Right cardiac atrium (tissue), 5 donors: ENCODE results near the gene STEAP1. TPM values are rescaled to one million over a fixed set of nuclear protein-coding genes. Genes with fewer than 3 reads are reported as not detected.
"Not testable (repeated sequence)": the region's sequence is repeated elsewhere in the genome, so short reads cannot be mapped to it uniquely, and the experiment has no call there.

ENCODE experiments used
- ATAC-seq, 2 donors: fragments of 200-7000 bp; cut with Tn5 transposase; one replicate each; pipeline versions ENCODE4 v1.8.0 to v1.9.1; 2020; ENCODE audit warnings: moderate library complexity in 2 of 2, mild to moderate bottlenecking in 1 of 2
- DNase-seq, 3 donors: peaks; one replicate each; pipeline ENCODE4 v3.0.0-alpha.2; 2020
- H3K27ac ChIP-seq: one replicate; pipeline ENCODE4 v1.5.1; 2013; ENCODE audit warnings: mild to moderate bottlenecking, low read length, control low read depth, moderate library complexity
- H3K27me3 ChIP-seq: one replicate; pipeline ENCODE4 v1.6.1; 2013; ENCODE audit not compliant: control insufficient read depth, insufficient read depth
- H3K4me1 ChIP-seq: one replicate; pipeline ENCODE4 v1.6.1; 2013; ENCODE audit warnings: low read length; ENCODE audit not compliant: control insufficient read depth, insufficient read depth
- H3K4me3 ChIP-seq: one replicate; pipeline ENCODE4 v1.5.1; 2013; ENCODE audit warnings: low read length, control low read depth
- H3K9me3 ChIP-seq: one replicate; pipeline ENCODE4 v1.6.1; 2013; ENCODE audit warnings: low read length; ENCODE audit not compliant: control insufficient read depth
- WGBS: extraction: QIAGEN DNeasy Blood & Tissue Kit; methylation state at CpG from one replicate; pipeline ENCODE4 v1.1.7; 2013; 5-methylcytosine and 5-hydroxymethylcytosine counted together
- intact Hi-C, 4 donors: fragments of 100-400 bp; cut with DNase I; formaldehyde crosslinking; loops; one replicate each; pipeline versions ENCODE4 v1.11.0 to v1.14.0; 2022 to 2023
- polyA plus RNA-seq: library from polyadenylated mRNA; stranded (reverse); fragments of 200-250 nt; gene quantifications from one replicate; pipeline ENCODE4 v1.2.3, GENCODE V29; 2013
- total RNA-seq, 4 donors: library from RNA; stranded (reverse); fragmentation: NEBNext Ultra II Directional; extraction: Animal tissue kit (Norgen Biotek cat#: 25700); gene quantifications; one replicate each; pipeline ENCODE4 v1.2.1, GENCODE V29; 2021
- donor health status: healthy with polysubstance abuse.
- donor health status: DM: no; HTN: yes; CAD: no.
- donor health status: DM: no; HTN: no; CAD: no.
- donor health status: DM: no; HTN: yes; CAD: no; lungs with severe emphysema.
- donor health status: DM: yes; HTN: yes; CAD: no.

STEAP1 gene
- total and polyA plus RNA-seq, 5 donors: 1.5 to 7.8 (median 2.2) TPM

- 29% methylated on average over 9 of the region's 9 CpGs for WGBS
- not testable (repeated sequence) for H3K4me1 ChIP-seq, H3K4me3 ChIP-seq, H3K27me3 ChIP-seq, H3K27ac ChIP-seq, H3K9me3 ChIP-seq, DNase-seq, ATAC-seq
- intact Hi-C loops: loop anchor here (5.0 to 10.0 kb wide), 5 partner anchors 92 to 272 kb away; partner anchors contain the start of gene CFAP69 (in 1 of the 4)
Observed at GRCh38 chr7:90152642-90153253, 1.5 kb upstream of the STEAP1 start.

- 80% methylated on average over 4 of the region's 4 CpGs for WGBS
- ATAC-seq (no peak), DNase-seq (no peak)
- no peaks in the 10 kb centered on the region for H3K27me3 ChIP-seq
- no peak overlapping the region for H3K4me3 ChIP-seq
- intact Hi-C loops: loop anchor here (10.0 kb wide), 4 partner anchors 90 to 270 kb away; partner anchors contain the start of gene CFAP69 (in 1 of the 4)
- H3K9me3 ChIP-seq: no peaks in the 10 kb centered on the region
- no peaks in the 10 kb centered on the region for H3K4me1 ChIP-seq
- H3K27ac ChIP-seq: no peak overlapping the region
Observed at GRCh38 chr7:90155206-90155605, 937 bp downstream of the STEAP1 start.

- not testable (repeated sequence) for DNase-seq, H3K9me3 ChIP-seq, H3K27me3 ChIP-seq, H3K4me3 ChIP-seq, H3K27ac ChIP-seq, ATAC-seq, H3K4me1 ChIP-seq
- WGBS: 66% methylated on average over 2 of the region's 2 CpGs
- intact Hi-C loops: loop anchor here (10.0 kb wide), 4 partner anchors 87 to 267 kb away; partner anchors contain the start of gene CFAP69 (in 1 of the 4)
Observed at GRCh38 chr7:90157331-90157730, 3.1 kb downstream of the STEAP1 start.

DNA sequence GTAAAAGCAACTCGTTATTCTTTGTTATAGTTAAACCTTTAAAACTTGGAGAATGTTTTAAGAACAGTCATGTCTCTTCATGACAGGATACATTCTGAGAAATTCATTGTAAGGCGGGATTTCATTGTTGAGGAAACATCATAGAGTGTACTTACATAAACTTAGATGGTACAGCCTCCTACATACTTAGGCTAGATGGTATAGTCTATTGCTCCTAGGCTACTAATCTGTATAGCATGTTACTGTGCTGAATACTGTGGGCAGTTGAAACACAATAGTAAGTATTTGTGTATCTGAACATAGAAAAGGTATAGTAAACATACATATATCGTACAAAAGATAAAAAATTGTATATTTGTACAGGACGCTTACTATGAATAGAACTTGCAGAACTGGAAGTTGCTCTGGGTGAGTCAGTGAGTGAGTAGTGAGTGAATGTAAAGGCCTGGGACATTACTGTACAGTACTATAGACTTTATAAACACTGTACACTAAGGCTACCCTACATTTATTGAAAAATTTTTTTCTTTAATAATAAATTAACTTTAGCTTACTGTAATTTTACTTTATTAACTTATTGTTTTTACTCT is 3.6 kb downstream of the STEAP1 start:
- not testable (repeated sequence) for DNase-seq, H3K4me3 ChIP-seq, H3K27ac ChIP-seq, H3K27me3 ChIP-seq, ATAC-seq, H3K4me1 ChIP-seq, H3K9me3 ChIP-seq
- 82% methylated on average over 3 of the region's 4 CpGs for WGBS
- intact Hi-C loops: loop anchor here (10.0 kb wide), 4 partner anchors 87 to 267 kb away; partner anchors contain the start of gene CFAP69 (in 1 of the 4)

DNA sequence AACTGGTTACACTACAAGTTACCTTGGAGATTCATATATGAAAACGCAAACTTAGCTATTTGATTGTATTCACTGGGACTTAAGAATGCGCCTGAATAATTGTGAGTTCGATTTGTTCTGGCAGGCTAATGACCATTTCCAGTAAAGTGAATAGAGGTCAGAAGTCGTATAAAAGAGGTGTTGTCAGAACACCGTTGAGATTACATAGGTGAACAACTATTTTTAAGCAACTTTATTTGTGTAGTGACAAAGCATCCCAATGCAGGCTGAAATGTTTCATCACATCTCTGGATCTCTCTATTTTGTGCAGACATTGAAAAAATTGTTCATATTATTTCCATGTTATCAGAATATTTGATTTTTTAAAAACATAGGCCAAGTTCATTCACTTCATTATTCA is 9.3 kb downstream of the STEAP1 start:
- intact Hi-C loops: loop anchor here in 1 of 4 donors (10.0 kb wide), 1 partner anchor 271 kb away; no protein-coding TSS in a partner anchor
- Histone ChIP-seq H3K9me3 (no peaks in the 10 kb centered on the region), H3K27ac (no peak overlapping the region), H3K27me3 (no peaks in the 10 kb centered on the region), H3K4me3 (no peak overlapping the region), H3K4me1 (no peaks in the 10 kb centered on the region)
- DNase-seq (no peak), ATAC-seq (no peak)
- WGBS: 86% methylated on average over 5 of the region's 5 CpGs

- no peak overlapping the region for H3K27ac ChIP-seq
- 75% methylated on average over 2 of the region's 2 CpGs for WGBS
- H3K27me3 ChIP-seq: no peaks in the 10 kb centered on the region
- H3K4me1 ChIP-seq: no peaks in the 10 kb centered on the region
- no peaks in the 10 kb centered on the region for H3K9me3 ChIP-seq
- DNase-seq: no peak
- no peak for ATAC-seq
- no peak overlapping the region for H3K4me3 ChIP-seq
- intact Hi-C loops: loop anchor here in 1 of 4 donors (10.0 kb wide), 1 partner anchor 269 kb away; no protein-coding TSS in a partner anchor
Observed at GRCh38 chr7:90165724-90166123, 11.5 kb downstream of the STEAP1 start.

- intact Hi-C loops: loop anchor here in 1 of 4 donors (10.0 kb wide), 1 partner anchor 269 kb away; no protein-coding TSS in a partner anchor
- Histone ChIP-seq H3K4me1 (no peaks in the 10 kb centered on the region), H3K27ac (no peak overlapping the region), H3K4me3 (no peak overlapping the region), H3K9me3 (no peaks in the 10 kb centered on the region), H3K27me3 (no peaks in the 10 kb centered on the region)
- WGBS: 87% methylated on average over 3 of the region's 3 CpGs
- DNase-seq (no peak), ATAC-seq (no peak)
Observed at GRCh38 chr7:90166153-90166552, 11.9 kb downstream of the STEAP1 start.

DNA sequence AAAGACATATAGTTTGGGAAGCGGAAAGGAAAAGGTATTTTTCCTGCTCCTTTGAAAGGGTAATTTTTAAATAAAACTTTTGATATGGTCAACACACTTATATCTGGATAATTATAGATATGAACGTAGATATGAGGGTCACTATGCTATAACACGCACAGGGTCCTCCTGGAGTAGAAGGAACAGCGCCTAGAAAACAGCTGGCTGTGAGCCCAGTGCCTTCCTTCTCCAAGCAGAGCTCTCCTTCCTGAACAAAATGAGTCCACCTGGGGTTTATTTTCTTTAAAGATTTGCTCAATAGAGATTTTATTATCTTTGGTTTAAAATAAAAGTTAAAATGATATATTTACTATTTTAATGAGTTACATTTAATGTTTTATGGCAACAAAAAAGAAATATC is 13.1 kb downstream of the STEAP1 start:
- DNase-seq (no peak), ATAC-seq (no peak)
- Histone ChIP-seq H3K9me3 (no peaks in the 10 kb centered on the region), H3K27me3 (no peaks in the 10 kb centered on the region), H3K27ac (no peak overlapping the region), H3K4me1 (no peaks in the 10 kb centered on the region), H3K4me3 (no peak overlapping the region)
- intact Hi-C loops: loop anchor here in 1 of 4 donors (10.0 kb wide), 1 partner anchor 267 kb away; no protein-coding TSS in a partner anchor
- WGBS: 61% methylated on average over 4 of the region's 4 CpGs

DNA sequence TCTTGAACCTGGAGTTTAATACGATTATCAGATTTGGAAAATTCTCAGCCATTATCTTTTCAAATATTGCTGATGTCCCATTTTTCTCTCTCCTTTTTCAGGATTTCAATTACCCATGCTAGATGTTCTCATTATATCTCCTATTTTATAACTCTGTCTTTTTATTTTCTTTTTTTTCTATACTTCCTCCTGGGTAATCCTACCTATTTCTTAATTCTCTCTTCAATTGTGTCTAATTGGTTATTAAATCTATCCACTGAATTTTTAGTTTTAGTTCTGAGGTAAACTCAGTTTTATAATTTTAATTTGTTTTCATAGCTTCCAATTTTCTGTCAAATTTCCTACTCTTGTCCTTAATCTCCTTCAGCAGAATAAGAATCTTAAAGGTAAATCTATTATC is 15.6 kb downstream of the STEAP1 start:
- no peaks in the 10 kb centered on the region for H3K27me3 ChIP-seq
- no peak overlapping the region for H3K4me3 ChIP-seq
- no peak for ATAC-seq
- H3K27ac ChIP-seq: no peak overlapping the region
- WGBS: 96% methylated on average over 1 of the region's 1 CpG
- intact Hi-C loops: loop anchor here in 1 of 4 donors (10.0 kb wide), 1 partner anchor 265 kb away; no protein-coding TSS in a partner anchor
- no peak for DNase-seq
- H3K4me1 ChIP-seq: no peaks in the 10 kb centered on the region
- no peaks in the 10 kb centered on the region for H3K9me3 ChIP-seq

GRCh38 chr7:90172121-90172520 is 17.9 kb downstream of the STEAP1 start:
- DNase-seq (no peak), ATAC-seq (no peak)

GRCh38 chr7:90172624-90173023 is 18.4 kb downstream of the STEAP1 start:
- Histone ChIP-seq H3K27me3 (no peaks in the 10 kb centered on the region), H3K4me3 (no peak overlapping the region), H3K27ac (no peak overlapping the region), H3K9me3 (no peaks in the 10 kb centered on the region), H3K4me1 (no peaks in the 10 kb centered on the region)
- ATAC-seq (no peak), DNase-seq (no peak)
- intact Hi-C loops: no loop called here
- WGBS: 90% methylated on average over 6 of the region's 6 CpGs

More at GRCh38 chr7:90172121-90172520, 17.9 kb downstream of the STEAP1 start:
- no peak overlapping the region for H3K27ac ChIP-seq
- H3K4me1 ChIP-seq: no peaks in the 10 kb centered on the region
- intact Hi-C loops: no loop called here
- no peak overlapping the region for H3K4me3 ChIP-seq
- H3K9me3 ChIP-seq: no peaks in the 10 kb centered on the region
- H3K27me3 ChIP-seq: no peaks in the 10 kb centered on the region
- 76% methylated on average over 2 of the region's 2 CpGs for WGBS
